ENCODE results near the gene PRCP.

GRCh38 chr11:82845356-82846353, 54.6 kb downstream of the PRCP start:
- no peak for TF ChIP-seq CTCF (conservative IDR thresholded peaks at IDR 0.05; ENCODE audit: low read depth in 2 of 2)
- TF ChIP-seq EZH2 (IDR thresholded peaks at IDR 0.05; ENCODE audit: low read depth, unreplicated experiment), result no peak
- TF ChIP-seq POLR2AphosphoS5 (IDR thresholded peaks at IDR 0.05; ENCODE audit: low read depth), result no peak
- no peak for TF ChIP-seq ZNF331 (CRISPR knock-in tag; IDR thresholded peaks at IDR 0.05; ENCODE audit: low read depth)
- TF ChIP-seq JUNB (IDR thresholded peaks at IDR 0.05; ENCODE audit: unreplicated experiment), result no peak
- no peak for TF ChIP-seq EZH2phosphoT487 (IDR thresholded peaks at IDR 0.05; ENCODE audit: unreplicated experiment)
- no peak for TF ChIP-seq ETS1 (IDR thresholded peaks at IDR 0.05)
- TF ChIP-seq CREB1 (CRISPR knock-in tag; IDR thresholded peaks at IDR 0.05; ENCODE audit: low read depth), result no peak
